Ishikawa (cell line): Measurements from ENCODE around the gene SCNN1B.

ENCODE experiments used
- CEBPB ChIP-seq: IDR thresholded peaks from 2 replicates; pipeline ENCODE4 v1.6.1; 2012
- CREB1 ChIP-seq: IDR thresholded peaks from 2 replicates; pipeline ENCODE4 v1.6.1; 2012; ENCODE audit warnings: low read depth
- EGR1 ChIP-seq: IDR thresholded peaks from 2 replicates; pipeline ENCODE4 v1.6.1; 2012
- EP300 ChIP-seq: IDR thresholded peaks from 2 replicates; pipeline ENCODE4 v1.6.1; 2012; ENCODE audit warnings: borderline replicate concordance
- FOXM1 ChIP-seq: IDR thresholded peaks from 2 replicates; pipeline ENCODE4 v1.6.1; 2012; ENCODE audit warnings: low read depth, borderline replicate concordance
- NFIC ChIP-seq: IDR thresholded peaks from 2 replicates; pipeline ENCODE4 v1.6.1; 2012
- RAD21 ChIP-seq: IDR thresholded peaks from 2 replicates; pipeline ENCODE4 v1.6.1; 2012; ENCODE audit warnings: low read depth
- TAF1 ChIP-seq: IDR thresholded peaks from 2 replicates; pipeline ENCODE4 v1.6.1; 2012; ENCODE audit warnings: low read depth, mild to moderate bottlenecking
- TCF12 ChIP-seq: IDR thresholded peaks from 2 replicates; pipeline ENCODE4 v1.6.1; 2012; ENCODE audit warnings: low read depth
- TEAD4 ChIP-seq: IDR thresholded peaks from 2 replicates; pipeline ENCODE4 v1.6.1; 2012
- YY1 ChIP-seq: IDR thresholded peaks from 2 replicates; pipeline ENCODE4 v1.6.1; 2012; ENCODE audit warnings: low read depth
- ZBTB7A ChIP-seq: IDR thresholded peaks from 2 replicates; pipeline ENCODE4 v1.6.1; 2012; ENCODE audit warnings: low read depth
- TF ChIP-seq, protein P1 (sequence below): IDR thresholded peaks from 2 replicates; pipeline ENCODE4 v1.6.1; 2012; ENCODE audit warnings: low read depth, mild to moderate bottlenecking
- TF ChIP-seq, protein P2 (sequence below): IDR thresholded peaks from 2 replicates; pipeline ENCODE4 v1.6.1; 2012
- TF ChIP-seq, protein P3 (sequence below): IDR thresholded peaks from 2 replicates; pipeline ENCODE4 v1.6.1; 2012

Gene SCNN1B

DNA sequence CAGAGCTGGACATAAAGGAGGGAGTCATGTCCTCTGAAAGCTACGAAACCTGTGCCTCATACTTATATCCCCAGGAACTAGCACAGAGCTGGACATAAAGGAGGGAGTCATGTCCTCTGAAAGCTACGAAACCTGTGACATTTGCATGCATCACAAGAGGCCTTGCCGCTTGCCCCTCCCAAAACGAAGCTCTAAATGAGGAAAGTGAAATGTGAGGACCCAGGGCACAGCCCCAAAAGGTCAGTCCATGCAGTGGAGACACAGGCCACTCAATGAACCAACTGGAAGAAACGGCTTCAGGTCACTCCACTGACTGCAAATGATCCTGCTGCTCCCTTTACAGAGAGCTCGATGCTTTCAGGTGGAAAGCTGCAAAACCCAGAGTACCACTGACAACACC lies 112.6 kb downstream of the SCNN1B start:
- TF ChIP-seq NFIC (no peak), FOXM1 (no peak), TCF12 (no peak), EP300 (no peak), TEAD4 (no peak), CEBPB (no peak)
- TF ChIP-seq, protein P1, sequence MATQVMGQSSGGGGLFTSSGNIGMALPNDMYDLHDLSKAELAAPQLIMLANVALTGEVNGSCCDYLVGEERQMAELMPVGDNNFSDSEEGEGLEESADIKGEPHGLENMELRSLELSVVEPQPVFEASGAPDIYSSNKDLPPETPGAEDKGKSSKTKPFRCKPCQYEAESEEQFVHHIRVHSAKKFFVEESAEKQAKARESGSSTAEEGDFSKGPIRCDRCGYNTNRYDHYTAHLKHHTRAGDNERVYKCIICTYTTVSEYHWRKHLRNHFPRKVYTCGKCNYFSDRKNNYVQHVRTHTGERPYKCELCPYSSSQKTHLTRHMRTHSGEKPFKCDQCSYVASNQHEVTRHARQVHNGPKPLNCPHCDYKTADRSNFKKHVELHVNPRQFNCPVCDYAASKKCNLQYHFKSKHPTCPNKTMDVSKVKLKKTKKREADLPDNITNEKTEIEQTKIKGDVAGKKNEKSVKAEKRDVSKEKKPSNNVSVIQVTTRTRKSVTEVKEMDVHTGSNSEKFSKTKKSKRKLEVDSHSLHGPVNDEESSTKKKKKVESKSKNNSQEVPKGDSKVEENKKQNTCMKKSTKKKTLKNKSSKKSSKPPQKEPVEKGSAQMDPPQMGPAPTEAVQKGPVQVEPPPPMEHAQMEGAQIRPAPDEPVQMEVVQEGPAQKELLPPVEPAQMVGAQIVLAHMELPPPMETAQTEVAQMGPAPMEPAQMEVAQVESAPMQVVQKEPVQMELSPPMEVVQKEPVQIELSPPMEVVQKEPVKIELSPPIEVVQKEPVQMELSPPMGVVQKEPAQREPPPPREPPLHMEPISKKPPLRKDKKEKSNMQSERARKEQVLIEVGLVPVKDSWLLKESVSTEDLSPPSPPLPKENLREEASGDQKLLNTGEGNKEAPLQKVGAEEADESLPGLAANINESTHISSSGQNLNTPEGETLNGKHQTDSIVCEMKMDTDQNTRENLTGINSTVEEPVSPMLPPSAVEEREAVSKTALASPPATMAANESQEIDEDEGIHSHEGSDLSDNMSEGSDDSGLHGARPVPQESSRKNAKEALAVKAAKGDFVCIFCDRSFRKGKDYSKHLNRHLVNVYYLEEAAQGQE: no peak
- TF ChIP-seq, protein P2, sequence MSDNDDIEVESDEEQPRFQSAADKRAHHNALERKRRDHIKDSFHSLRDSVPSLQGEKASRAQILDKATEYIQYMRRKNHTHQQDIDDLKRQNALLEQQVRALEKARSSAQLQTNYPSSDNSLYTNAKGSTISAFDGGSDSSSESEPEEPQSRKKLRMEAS: no peak

DNA sequence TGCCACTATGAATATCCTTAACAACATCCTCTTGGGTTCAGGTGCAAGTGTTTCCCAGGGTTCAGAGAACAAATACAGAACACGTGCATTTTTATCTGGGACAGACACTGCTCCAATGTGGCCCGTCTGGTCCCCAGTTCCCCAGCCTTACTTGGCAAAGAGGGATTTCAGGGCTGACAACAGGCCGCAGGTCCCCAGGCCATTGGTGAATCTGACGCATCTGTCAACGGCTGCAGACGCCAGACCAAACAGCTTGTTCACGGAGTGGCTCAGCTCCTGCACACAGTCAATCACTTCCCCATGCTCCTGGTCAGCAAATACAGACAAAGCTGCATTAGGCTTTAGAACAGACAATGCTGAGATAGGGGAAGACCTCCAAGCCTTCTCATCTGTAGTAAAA lies 114.7 kb downstream of the SCNN1B start:
- no peak for TF ChIP-seq EGR1
- TF ChIP-seq CEBPB: no peak
- TF ChIP-seq, protein P1: no peak
- no peak for TF ChIP-seq TCF12
- no peak for TF ChIP-seq RAD21
- no peak for TF ChIP-seq ZBTB7A
- no peak for TF ChIP-seq CREB1
- TF ChIP-seq EP300: no peak
- TF ChIP-seq, protein P3, sequence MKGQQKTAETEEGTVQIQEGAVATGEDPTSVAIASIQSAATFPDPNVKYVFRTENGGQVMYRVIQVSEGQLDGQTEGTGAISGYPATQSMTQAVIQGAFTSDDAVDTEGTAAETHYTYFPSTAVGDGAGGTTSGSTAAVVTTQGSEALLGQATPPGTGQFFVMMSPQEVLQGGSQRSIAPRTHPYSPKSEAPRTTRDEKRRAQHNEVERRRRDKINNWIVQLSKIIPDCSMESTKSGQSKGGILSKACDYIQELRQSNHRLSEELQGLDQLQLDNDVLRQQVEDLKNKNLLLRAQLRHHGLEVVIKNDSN: no peak
- no peak for TF ChIP-seq YY1
- no peak for TF ChIP-seq TAF1
- TF ChIP-seq NFIC: no peak
- no peak for TF ChIP-seq TEAD4
- TF ChIP-seq, protein P2: no peak
- TF ChIP-seq FOXM1: no peak

DNA sequence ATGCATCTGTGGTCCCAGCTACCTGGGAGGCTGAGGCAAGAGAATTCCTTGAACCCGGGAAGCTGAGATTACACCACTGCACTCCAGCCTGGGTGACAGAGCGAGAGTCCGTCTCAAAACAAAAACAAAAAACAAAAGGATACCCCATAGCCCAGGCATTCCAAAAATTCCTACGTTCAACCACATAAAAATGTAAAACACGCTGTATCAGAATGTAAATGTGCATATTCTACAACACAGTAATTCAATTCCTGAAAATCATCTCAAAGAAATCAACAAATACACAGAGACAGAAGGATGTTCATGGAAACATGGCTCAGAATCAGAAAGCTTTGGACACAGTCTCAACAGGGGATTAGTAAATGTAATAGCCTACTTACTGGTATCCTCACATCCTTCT lies 117.9 kb downstream of the SCNN1B start:
- TF ChIP-seq CEBPB (no peak), EP300 (no peak), YY1 (no peak), NFIC (no peak), TCF12 (no peak), FOXM1 (no peak), EGR1 (no peak), RAD21 (no peak), TAF1 (no peak)
- TF ChIP-seq, protein P3: no peak
- TF ChIP-seq, protein P1: no peak
- TF ChIP-seq, protein P2: no peak

DNA sequence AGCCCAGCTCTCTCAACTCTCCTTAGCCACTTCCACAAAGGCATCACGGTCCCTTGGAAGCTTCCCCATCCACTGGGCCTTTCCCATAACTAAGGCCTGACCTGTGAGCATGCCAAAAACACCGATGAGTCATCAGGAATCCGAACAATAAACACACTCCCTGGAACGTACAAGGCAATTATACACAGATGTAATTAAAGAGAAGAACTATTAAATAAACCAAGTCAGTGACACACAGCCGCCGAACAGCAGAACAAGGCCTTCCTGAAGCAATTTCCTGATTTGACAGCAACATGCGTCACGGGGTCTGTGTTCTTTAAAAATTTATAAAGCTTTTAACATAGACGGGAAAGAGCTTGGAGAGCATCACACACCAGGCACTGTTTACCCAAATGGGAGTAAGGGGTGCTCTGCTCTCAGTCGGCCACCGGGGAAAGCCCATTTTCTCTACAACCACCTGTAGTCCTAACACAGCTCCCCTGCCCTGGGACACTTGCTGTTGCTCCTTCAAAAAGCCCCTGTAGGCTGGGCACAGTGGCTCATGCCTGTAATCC lies 121.5 kb downstream of the SCNN1B start:
- TF ChIP-seq TEAD4: peak; percentile 71
- TF ChIP-seq NFIC: peak; percentile 69
- TF ChIP-seq RAD21: no peak

DNA sequence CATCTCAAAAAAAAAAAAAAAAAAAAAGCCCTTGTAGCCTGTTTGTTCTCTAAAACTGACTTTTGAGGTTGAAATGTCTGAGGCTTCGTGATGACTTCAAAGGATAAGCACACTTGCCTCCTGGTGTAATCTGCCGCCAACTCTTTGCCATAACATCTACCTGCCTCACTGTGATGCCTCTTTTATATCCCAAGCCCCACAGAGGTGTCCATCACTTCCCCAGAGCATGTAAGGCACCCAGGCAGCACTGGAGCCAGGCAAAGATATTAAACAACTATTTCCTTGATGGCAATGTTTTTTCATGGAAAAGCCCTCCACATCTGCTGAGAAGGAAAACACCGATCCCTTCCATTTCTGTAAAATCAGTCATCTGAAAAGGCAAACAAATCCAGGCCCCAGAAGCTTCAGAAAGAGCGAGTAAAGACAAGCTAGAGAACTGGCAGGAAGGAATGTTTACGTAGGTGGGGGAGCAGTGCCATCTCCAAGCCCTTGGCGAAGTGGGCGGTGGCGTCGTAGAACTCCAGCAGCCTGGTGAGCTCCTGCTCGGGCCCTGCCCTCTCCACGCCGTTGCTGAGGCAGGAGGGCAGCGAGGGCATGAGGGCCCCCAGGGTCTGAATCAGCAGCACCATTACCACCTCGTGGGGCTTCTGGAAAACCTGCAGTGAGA lies 122.3 kb downstream of the SCNN1B start:
- TF ChIP-seq TCF12: no peak
- TF ChIP-seq, protein P2: no peak
